Measurements from ENCODE around the gene CAPN5. TPM values are rescaled to one million over a fixed set of nuclear protein-coding genes. Genes with fewer than 3 reads are reported as not detected.

Gene CAPN5
- total RNA-seq, 1 donor from 2014 or later = 15.0 TPM

- no peak within 1 kb of the TSS for H3K27ac ChIP-seq
- H3K4me1 ChIP-seq = peaks cover 26% of the 10 kb centered on the region
- H3K27me3 ChIP-seq = no peaks in the 10 kb centered on the region
- intact Hi-C loops (cut with DNase I) = loop anchor here (5.0 to 10.0 kb wide), 2 partner anchors 59 to 427 kb away; no protein-coding TSS in a partner anchor
- H3K4me3 ChIP-seq = peak within 1 kb of the TSS; percentile 30 to 47
- DNase-seq (ENCODE audit: extremely low spot score in 2 of 2) = no peak
- no peaks in the 10 kb centered on the region for H3K9me3 ChIP-seq
- TF ChIP-seq, protein P1, sequence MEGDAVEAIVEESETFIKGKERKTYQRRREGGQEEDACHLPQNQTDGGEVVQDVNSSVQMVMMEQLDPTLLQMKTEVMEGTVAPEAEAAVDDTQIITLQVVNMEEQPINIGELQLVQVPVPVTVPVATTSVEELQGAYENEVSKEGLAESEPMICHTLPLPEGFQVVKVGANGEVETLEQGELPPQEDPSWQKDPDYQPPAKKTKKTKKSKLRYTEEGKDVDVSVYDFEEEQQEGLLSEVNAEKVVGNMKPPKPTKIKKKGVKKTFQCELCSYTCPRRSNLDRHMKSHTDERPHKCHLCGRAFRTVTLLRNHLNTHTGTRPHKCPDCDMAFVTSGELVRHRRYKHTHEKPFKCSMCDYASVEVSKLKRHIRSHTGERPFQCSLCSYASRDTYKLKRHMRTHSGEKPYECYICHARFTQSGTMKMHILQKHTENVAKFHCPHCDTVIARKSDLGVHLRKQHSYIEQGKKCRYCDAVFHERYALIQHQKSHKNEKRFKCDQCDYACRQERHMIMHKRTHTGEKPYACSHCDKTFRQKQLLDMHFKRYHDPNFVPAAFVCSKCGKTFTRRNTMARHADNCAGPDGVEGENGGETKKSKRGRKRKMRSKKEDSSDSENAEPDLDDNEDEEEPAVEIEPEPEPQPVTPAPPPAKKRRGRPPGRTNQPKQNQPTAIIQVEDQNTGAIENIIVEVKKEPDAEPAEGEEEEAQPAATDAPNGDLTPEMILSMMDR (IDR thresholded peaks at IDR 0.05) = no peak
- TF ChIP-seq POLR2AphosphoS5 (IDR thresholded peaks at IDR 0.05; ENCODE audit: insufficient read depth in 1 of 2, low read depth in 1 of 2) (peak in 1 of 2 donors; percentile 31), POLR2A (IDR thresholded peaks at IDR 0.05) (no peak)
- H3K36me3 ChIP-seq = no peaks in the 10 kb centered on the region
Measured at GRCh38 chr11:77127920-77128691, 61.3 kb downstream of the CAPN5 start, which contains the start of gene MYO7A. MYO7A (plus strand) TSS chr11:77128246; CDS start chr11:77130635, 2,389 bp downstream.

GRCh38 chr11:77129069-77129841 is 62.5 kb downstream of the CAPN5 start:
- no peaks in the 10 kb centered on the region for H3K27me3 ChIP-seq
- no peak for DNase-seq (ENCODE audit: extremely low spot score in 2 of 2)
- intact Hi-C loops (cut with DNase I) = loop anchor here (5.0 to 10.0 kb wide), 2 partner anchors 58 to 426 kb away; no protein-coding TSS in a partner anchor
- H3K4me3 ChIP-seq = no peak overlapping the region
- H3K4me1 ChIP-seq = peaks cover 26% of the 10 kb centered on the region
- no peak overlapping the region for H3K27ac ChIP-seq
- no peak for TF ChIP-seq POLR2AphosphoS5 (IDR thresholded peaks at IDR 0.05; ENCODE audit: insufficient read depth in 1 of 2, low read depth in 1 of 2)
- TF ChIP-seq, protein P1 (IDR thresholded peaks at IDR 0.05) = no peak
- TF ChIP-seq POLR2A (IDR thresholded peaks at IDR 0.05) = no peak
- no peaks in the 10 kb centered on the region for H3K36me3 ChIP-seq
- H3K9me3 ChIP-seq = no peaks in the 10 kb centered on the region

DNA sequence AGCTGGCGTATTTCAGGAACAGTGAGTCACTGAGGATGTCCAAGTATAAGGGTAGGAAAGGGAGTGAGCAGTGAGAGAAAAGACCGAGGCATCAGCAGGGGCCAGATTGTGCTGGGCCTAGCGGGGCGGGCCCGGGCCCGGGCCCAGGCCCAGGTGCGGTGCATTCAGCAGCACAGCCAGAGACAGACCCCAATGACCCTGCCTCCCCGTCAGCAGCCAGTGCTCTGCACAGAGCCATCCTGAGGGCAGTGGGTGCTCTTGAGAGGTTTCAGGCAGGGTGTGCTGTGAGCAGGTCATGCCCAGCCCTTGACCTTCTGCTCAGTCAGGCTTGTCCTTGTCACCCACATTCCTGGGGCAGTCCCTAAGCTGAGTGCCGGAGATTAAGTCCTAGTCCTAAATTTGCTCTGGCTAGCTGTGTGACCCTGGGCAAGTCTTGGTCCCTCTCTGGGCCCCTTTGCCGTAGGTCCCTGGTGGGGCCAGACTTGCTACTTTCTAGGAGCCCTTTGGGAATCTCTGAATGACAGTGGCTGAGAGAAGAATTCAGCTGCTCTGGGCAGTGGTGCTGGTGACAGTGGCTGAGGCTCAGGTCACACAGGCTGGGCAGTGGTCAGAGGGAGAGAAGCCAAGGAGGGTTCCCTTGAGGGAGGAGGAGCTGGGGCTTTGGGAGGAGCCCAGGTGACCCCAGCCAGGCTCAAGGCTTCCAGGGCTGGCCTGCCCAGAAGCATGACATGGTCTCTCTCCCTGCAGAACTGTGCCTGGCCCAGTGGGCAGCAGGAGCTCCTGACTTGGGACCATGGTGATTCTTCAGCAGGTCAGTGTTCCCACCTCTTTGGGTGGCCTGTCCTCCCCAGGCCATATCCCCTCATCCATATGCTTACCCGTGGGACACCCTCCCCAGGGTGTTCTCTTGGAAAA is 63.3 kb downstream of the CAPN5 start:
- Histone ChIP-seq H3K4me3 (no peak overlapping the region), H3K4me1 (peaks cover 26% of the 10 kb centered on the region), H3K9me3 (no peaks in the 10 kb centered on the region), H3K36me3 (no peaks in the 10 kb centered on the region), H3K27ac (no peak overlapping the region), H3K27me3 (no peaks in the 10 kb centered on the region)
- TF ChIP-seq POLR2A (IDR thresholded peaks at IDR 0.05) (no peak), POLR2AphosphoS5 (IDR thresholded peaks at IDR 0.05; ENCODE audit: insufficient read depth in 1 of 2, low read depth in 1 of 2) (no peak)
- TF ChIP-seq, protein P1 (IDR thresholded peaks at IDR 0.05) = no peak
- intact Hi-C loops (cut with DNase I) = loop anchor here (5.0 to 10.0 kb wide), 2 partner anchors 57 to 425 kb away; no protein-coding TSS in a partner anchor
- DNase-seq (ENCODE audit: extremely low spot score in 2 of 2) = no peak

- peaks cover 26% of the 10 kb centered on the region for H3K4me1 ChIP-seq
- no peaks in the 10 kb centered on the region for H3K27me3 ChIP-seq
- H3K9me3 ChIP-seq = no peaks in the 10 kb centered on the region
- intact Hi-C loops (cut with DNase I) = no loop called here
- H3K4me3 ChIP-seq = no peak overlapping the region
- no peaks in the 10 kb centered on the region for H3K36me3 ChIP-seq
- no peak for TF ChIP-seq POLR2AphosphoS5 (IDR thresholded peaks at IDR 0.05; ENCODE audit: insufficient read depth in 1 of 2, low read depth in 1 of 2)
- TF ChIP-seq, protein P1 (IDR thresholded peaks at IDR 0.05) = no peak
- TF ChIP-seq POLR2A (IDR thresholded peaks at IDR 0.05) = no peak
- no peak overlapping the region for H3K27ac ChIP-seq
- no peak for DNase-seq (ENCODE audit: extremely low spot score in 2 of 2)
Measured at GRCh38 chr11:77130763-77131513, 64.2 kb downstream of the CAPN5 start.
